Epithelial cell of alveolus of lung (primary cell): ENCODE results near the gene CTAGE1. TPM values are rescaled to one million over a fixed set of nuclear protein-coding genes. Genes with fewer than 3 reads are reported as not detected.

Experiments used
- total RNA-seq: library from RNA; depleted of rRNA; stranded (reverse); fragments of >200 nt; gene quantifications from 2 replicates; pipeline ENCODE4 v1.2.1, GENCODE V29; 2015

The CTAGE1 gene
- total RNA-seq = 0.13 TPM in 1 of 2 replicates, not detected in the other

GRCh38 chr18:22417496-22418188, at the start of gene CTAGE1:
Gene CTAGE1 (minus strand): TSS chr18:22417915. CDS start chr18:22417811, 104 bp downstream.

Other genes starting within 250 kb of the CTAGE1 start
- gene GATA6, start 248.3 kb downstream of the CTAGE1 start, total RNA-seq = 27.4 and 38.5 TPM in 2 replicates